IPS-NIHi7 (cell line): ENCODE results near the gene ZNF823.
A peak's percentile ranks its signal among the peaks of the same experiment; 100 is the strongest.
"Not testable (repeated sequence)": the region's sequence is repeated elsewhere in the genome, so short reads cannot be mapped to it uniquely, and the experiment has no call there.

Experiments used
- DNase-seq: peaks from one replicate; pipeline ENCODE4 v3.0.0; 2012; ENCODE audit warnings: mixed read lengths; ENCODE audit errors: extremely low spot score

The ZNF823 gene

GRCh38 chr19:11680689-11681302 lies 58.0 kb downstream of the ZNF823 start:
- no peak for DNase-seq

DNA sequence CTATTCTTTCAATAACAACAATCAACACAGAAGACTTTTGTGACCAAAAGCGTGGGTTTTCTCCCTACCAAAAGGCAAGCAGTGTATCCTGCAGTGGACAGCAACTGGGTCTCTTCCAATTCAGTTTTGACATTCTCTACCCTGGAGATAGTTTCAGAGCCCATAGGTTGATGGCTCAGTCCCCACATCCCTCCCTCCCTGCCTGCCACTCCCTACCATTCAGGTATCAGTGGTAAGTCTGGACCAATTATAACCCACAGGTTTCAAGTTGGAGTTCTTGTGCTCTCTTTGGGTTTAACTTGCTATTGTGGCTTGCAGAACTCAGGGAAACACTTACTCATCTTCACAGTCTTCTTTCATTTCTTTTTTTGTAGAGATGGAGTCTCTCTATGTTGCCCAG lies 60.2 kb downstream of the ZNF823 start:
- no peak for DNase-seq

DNA sequence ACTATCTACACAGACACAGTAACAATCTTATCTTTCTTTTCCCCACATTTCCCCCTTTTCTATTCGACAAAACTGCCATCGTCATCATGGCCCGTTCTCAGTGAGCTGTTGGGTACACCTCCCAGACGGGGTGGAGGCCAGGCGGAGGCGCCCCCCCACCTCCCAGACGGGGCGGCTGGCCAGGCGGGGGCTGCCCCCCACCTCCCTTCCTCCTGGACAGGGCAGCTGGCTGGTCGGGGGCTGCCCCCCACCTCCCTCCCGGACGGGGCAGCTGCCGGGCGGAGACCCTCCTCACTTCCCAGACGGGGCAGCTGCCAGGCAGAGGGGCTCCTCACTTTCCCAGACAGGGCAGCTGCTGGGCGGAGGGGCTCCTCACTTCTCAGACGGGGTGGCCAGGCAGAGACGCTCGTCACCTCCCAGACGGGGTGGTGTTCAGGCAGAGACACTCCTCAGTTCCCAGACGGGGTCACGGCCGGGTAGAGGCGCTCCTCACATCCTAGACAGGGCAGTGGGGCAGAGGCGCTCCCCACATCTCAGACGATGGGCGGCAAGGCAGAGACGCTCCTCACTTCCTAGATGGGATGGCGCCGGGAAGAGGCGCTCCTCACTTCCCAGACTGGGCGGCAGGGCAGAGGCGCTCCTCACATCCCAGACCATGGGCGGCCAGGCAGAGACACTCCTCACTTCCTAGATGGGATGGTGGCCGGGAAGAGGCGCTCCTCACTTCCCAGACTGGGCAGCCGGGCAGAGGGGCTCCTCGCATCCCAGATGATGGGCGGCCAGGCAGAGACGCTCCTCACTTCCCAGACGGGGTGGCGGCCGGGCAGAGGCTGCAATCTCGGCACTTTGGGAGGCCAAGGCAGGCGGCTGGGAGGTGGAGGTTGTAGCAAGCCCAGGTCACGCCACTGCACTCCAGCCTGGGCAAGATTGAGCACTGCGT lies 61.8 kb downstream of the ZNF823 start:
- DNase-seq = not testable (repeated sequence)

- DNase-seq = no peak
Measured at GRCh38 chr19:11675569-11675968, 63.2 kb downstream of the ZNF823 start.

- peak; percentile 61 for DNase-seq
Measured at GRCh38 chr19:11674067-11674492, 64.7 kb downstream of the ZNF823 start.

DNA sequence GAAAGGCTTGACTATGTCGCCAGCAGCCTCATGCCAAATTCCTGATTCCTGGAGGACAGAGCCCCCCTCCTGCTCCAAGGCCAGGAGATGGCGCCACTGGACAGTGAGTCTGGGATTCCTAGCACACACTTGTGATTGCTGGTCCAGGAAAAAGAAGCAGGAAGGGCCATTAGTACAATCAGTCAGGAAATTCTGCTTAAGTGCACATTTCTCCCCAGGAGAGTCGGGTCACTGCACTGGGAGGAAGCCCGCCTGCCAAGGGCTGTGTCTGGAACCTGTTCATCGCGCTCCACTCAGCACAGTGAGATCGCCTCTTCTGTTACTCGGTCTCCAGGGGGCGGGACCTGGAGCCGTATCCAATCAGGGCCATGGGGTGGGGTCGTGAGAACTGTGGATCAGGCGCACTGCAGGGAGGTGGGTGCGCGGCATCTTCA lies 65.1 kb downstream of the ZNF823 start:
- DNase-seq = peak; percentile 81
